HEK293T (cell line): ENCODE data around the gene GPR17.

Source experiments
- ARNT ChIP-seq: fragments of 450-650 bp; IDR thresholded peaks from 2 replicates; pipeline ENCODE4 v1.6.1; 2017; ENCODE audit warnings: mild to moderate bottlenecking
- BHLHE40 ChIP-seq: fragments of 450-650 bp; IDR thresholded peaks from 2 replicates; pipeline ENCODE4 v1.6.1; 2016; ENCODE audit warnings: mild to moderate bottlenecking, moderate library complexity, borderline replicate concordance
- ELF4 ChIP-seq: fragments of 450-650 bp; IDR thresholded peaks from 2 replicates; pipeline ENCODE4 v1.6.1; 2017; ENCODE audit warnings: antibody characterized with exemption
- FOXA1 ChIP-seq: fragments of 450-650 bp; IDR thresholded peaks from 2 replicates; pipeline ENCODE4 v1.6.1; 2016; ENCODE audit warnings: mild to moderate bottlenecking
- FOXK2 ChIP-seq: fragments of 450-650 bp; IDR thresholded peaks from 2 replicates; pipeline ENCODE4 v1.6.1; 2016; ENCODE audit warnings: mild to moderate bottlenecking
- FOXM1 ChIP-seq: fragments of 450-650 bp; IDR thresholded peaks from 2 replicates; pipeline ENCODE4 v1.6.1; 2017; ENCODE audit warnings: mild to moderate bottlenecking, borderline replicate concordance
- HDGF ChIP-seq: fragments of 450-650 bp; IDR thresholded peaks from 2 replicates; pipeline ENCODE4 v1.6.1; 2017; ENCODE audit warnings: antibody characterized with exemption, borderline replicate concordance
- NFRKB ChIP-seq: fragments of 450-650 bp; IDR thresholded peaks from 2 replicates; pipeline ENCODE4 v1.6.1; 2016; ENCODE audit warnings: mild to moderate bottlenecking, moderate library complexity
- SP1 ChIP-seq: fragments of 450-650 bp; IDR thresholded peaks from 2 replicates; pipeline ENCODE4 v1.6.1; 2017
- SUZ12 ChIP-seq: fragments of 450-650 bp; IDR thresholded peaks from 2 replicates; pipeline ENCODE4 v1.6.1; 2016; ENCODE audit warnings: mild to moderate bottlenecking
- TARDBP ChIP-seq: fragments of 450-650 bp; IDR thresholded peaks from 2 replicates; pipeline ENCODE4 v1.6.1; 2016
- ZNF384 ChIP-seq: fragments of 450-650 bp; IDR thresholded peaks from 2 replicates; pipeline ENCODE4 v1.6.1; 2016
- TF ChIP-seq, protein P1 (sequence below): fragments of 450-650 bp; IDR thresholded peaks from 2 replicates; pipeline ENCODE4 v1.6.1; 2016

DNA sequence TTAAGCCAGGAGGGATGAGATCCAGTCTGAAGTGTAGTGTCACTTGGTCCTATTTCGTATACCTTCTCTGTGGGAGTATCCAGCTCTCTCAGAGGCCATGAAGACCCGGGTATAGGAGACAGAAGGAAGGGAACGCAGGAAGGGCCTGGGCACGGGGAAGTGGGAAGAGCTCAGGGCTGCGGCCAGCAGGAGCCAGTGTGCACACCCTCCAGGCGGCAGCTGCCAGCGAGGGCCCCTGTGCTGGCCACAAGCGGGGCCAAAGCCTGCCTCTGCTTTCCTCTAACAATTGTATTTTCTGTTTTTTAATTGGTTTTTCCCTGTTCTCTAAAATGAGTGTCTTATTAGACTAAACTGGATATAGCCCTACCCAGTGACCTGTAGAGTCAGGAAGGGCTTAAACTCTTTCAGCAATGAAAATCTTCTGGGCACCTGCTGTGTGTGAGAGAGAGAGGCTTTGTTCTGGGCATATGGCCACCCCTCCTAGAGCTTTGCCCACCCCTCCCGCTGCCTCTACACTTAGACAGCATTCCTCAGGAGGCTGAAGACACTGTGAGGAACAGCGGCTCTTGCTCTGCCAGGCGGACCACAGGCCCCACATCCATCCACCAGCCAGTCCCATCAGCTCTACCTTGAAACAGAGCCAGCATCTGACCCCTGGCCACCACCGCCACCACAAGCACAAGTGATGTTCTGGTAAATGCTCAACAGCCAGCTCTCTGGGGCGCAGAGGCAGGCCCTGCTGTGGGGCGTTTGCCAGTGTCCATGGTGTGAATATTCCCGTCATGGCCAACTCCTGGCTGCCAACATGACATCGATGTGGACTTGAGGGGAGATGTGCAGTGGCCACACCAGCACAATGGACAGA, 9.5 kb downstream of the GPR17 start:
- no peak for TF ChIP-seq SUZ12
- TF ChIP-seq SP1: no peak
- no peak for TF ChIP-seq FOXA1
- TF ChIP-seq ELF4: no peak
- TF ChIP-seq BHLHE40: no peak
- TF ChIP-seq NFRKB: no peak
- TF ChIP-seq ZNF384: no peak
- TF ChIP-seq HDGF: no peak
- no peak for TF ChIP-seq FOXK2
- TF ChIP-seq ARNT: no peak
- no peak for TF ChIP-seq TARDBP
- TF ChIP-seq, protein P1, sequence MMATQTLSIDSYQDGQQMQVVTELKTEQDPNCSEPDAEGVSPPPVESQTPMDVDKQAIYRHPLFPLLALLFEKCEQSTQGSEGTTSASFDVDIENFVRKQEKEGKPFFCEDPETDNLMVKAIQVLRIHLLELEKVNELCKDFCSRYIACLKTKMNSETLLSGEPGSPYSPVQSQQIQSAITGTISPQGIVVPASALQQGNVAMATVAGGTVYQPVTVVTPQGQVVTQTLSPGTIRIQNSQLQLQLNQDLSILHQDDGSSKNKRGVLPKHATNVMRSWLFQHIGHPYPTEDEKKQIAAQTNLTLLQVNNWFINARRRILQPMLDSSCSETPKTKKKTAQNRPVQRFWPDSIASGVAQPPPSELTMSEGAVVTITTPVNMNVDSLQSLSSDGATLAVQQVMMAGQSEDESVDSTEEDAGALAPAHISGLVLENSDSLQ: no peak
- no peak for TF ChIP-seq FOXM1
